HL-60 (cell line): ENCODE measurements around the gene ZFTA.

Experiments used
- DNase-seq, 2 experiments: peaks; one replicate each; pipeline ENCODE4 v3.0.0-alpha.2; 2010 to 2020; ENCODE audit warnings: low read depth in 1 of 2, low spot score in 1 of 2
- H3K27ac ChIP-seq: fragments of 250-450 bp; sonication (Bioruptor Pico); replicated peaks from 2 replicates; pipeline ENCODE4 v1.5.1; 2020; ENCODE audit warnings: mild to moderate bottlenecking, moderate library complexity
- H3K27me3 ChIP-seq: fragments of 250-450 bp; sonication (Bioruptor Pico); 2 replicates; pipeline ENCODE4 v1.5.1; 2021; ENCODE audit warnings: mild to moderate bottlenecking, moderate library complexity; ENCODE audit not compliant: insufficient read depth, poor library complexity, severe bottlenecking
- H3K4me3 ChIP-seq: replicated peaks from 2 replicates; pipeline ENCODE4 v1.5.1; 2011; ENCODE audit warnings: mild to moderate bottlenecking, control low read depth, low read length; ENCODE audit not compliant: insufficient read depth
- CTCF ChIP-seq: IDR thresholded peaks from one replicate; pipeline ENCODE4 v1.5.1; 2011; ENCODE audit warnings: low read length, control low read depth, inconsistent platforms; ENCODE audit not compliant: insufficient read depth
- GABPA ChIP-seq: IDR thresholded peaks from 2 replicates; pipeline ENCODE4 v1.6.1; 2012; ENCODE audit warnings: low read depth
- POLR2AphosphoS5 ChIP-seq: IDR thresholded peaks from 2 replicates; pipeline ENCODE4 v1.6.1; 2012; ENCODE audit warnings: low read depth
- REST ChIP-seq: IDR thresholded peaks from 2 replicates; pipeline ENCODE4 v1.6.1; 2012; ENCODE audit warnings: low read depth; ENCODE audit not compliant: insufficient replicate concordance
- SPI1 ChIP-seq: IDR thresholded peaks from 2 replicates; pipeline ENCODE4 v1.6.1; 2012; ENCODE audit warnings: low read depth, mild to moderate bottlenecking, borderline replicate concordance

The ZFTA gene

GRCh38 chr11:63793161-63793560, 24.6 kb upstream of the ZFTA start:
- no peak for TF ChIP-seq REST
- peak; percentile 14; the same call in 1 of the 2 replicates for TF ChIP-seq SPI1
- no peak overlapping the region for H3K4me3 ChIP-seq
- H3K27me3 ChIP-seq = no peaks in the 10 kb centered on the region
- H3K27ac ChIP-seq = no peak overlapping the region
- DNase-seq = no peak

GRCh38 chr11:63791495-63792167, 23.1 kb upstream of the ZFTA start:
- TF ChIP-seq SPI1 = no peak
- no peak for TF ChIP-seq GABPA
- no peak for TF ChIP-seq REST
- TF ChIP-seq POLR2AphosphoS5 = no peak
- no peak for DNase-seq

GRCh38 chr11:63785823-63786222, 17.2 kb upstream of the ZFTA start:
- no peak for TF ChIP-seq REST
- Histone ChIP-seq H3K27ac (no peak overlapping the region), H3K4me3 (no peak overlapping the region), H3K27me3 (peaks cover 4% of the 10 kb centered on the region)
- DNase-seq = no peak

More at GRCh38 chr11:63791495-63792167, 23.1 kb upstream of the ZFTA start:
- H3K27me3 ChIP-seq = no peaks in the 10 kb centered on the region
- no peak overlapping the region for H3K27ac ChIP-seq
- H3K4me3 ChIP-seq = no peak overlapping the region

- no peak for DNase-seq
- Histone ChIP-seq H3K27ac (no peak overlapping the region), H3K4me3 (no peak overlapping the region), H3K27me3 (peaks cover 6% of the 10 kb centered on the region)
- TF ChIP-seq CTCF (no peak), GABPA (no peak), POLR2AphosphoS5 (no peak), SPI1 (no peak), REST (no peak)
These were observed 15.5 kb upstream of the ZFTA start for GRCh38 chr11:63783925-63784592.
